NCI-H2107 (cell line): Measurements from ENCODE around the gene CELF1.
A peak's percentile ranks its signal among the peaks of the same experiment; 100 is the strongest.
"Not testable (repeated sequence)": the region's sequence is repeated elsewhere in the genome, so short reads cannot be mapped to it uniquely, and the experiment has no call there.

ENCODE experiments used
- DNase-seq: peaks from one replicate; lab custom pipeline; 2025; lab: John Stamatoyannopoulos, UW

CELF1 gene

DNA sequence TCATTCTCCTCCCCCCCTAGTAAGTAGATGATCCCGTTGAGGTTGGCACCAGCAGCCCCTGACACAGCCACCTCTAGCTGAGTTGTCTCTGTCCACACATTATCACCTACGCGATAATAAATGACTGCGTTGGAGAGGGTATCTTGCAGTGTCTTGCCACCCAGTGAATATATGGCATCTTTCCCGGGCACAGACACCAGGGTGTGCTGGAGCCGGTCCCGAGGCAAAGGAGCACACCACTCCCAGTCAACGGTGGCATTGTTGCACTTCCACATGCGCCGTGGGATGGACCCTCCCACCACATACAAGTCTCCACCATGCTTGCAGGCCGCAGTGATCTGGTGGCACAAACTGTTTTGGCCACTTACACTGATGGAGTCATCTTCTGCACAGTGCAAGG lies 20.4 kb upstream of the CELF1 start:
- no peak for DNase-seq

DNA sequence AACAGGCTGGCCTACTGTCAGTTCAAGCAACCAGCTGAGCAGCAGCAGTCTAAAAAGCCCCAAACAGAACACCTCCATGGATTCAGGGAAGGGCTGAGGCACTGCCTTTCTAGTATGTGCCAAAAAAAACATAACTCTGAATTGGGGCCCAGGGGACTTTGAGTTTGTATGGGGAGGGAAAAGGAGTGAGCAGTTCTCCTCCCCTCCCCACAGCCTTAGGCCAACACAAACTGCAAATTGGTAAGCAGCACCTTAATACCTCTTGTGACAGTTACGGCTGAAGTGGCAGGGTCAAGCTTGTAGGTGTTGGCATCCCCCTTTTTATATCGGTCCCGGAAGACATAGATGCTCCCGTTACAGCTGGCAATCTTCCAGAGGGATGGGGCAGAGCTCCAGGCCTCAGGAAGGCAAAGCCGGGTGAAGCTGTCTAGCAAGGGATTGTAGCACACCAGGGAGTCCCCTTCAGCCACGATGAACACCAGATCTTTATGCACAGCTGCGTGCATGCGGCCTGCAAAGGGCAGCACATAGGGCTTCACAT lies 19.9 kb upstream of the CELF1 start:
- DNase-seq = no peak

DNA sequence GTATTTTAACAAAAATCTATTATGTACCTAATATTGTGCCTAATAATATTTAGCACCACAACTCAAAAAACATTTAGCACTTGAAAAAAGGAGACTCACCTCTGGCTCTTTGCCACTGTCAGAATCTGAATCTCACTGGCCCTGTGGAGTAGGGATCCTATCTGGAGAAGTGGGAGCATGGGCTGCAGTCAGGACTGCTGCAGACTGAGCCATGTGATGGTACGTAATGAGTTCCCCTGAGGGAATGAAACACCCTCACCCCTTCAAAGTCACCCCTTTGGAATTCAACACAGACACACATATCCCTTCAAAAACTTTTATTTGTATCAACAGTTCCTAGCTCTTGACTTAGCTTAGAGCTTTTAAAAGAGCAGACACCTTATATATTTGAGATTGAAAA lies 19.0 kb upstream of the CELF1 start:
- no peak for DNase-seq

DNA sequence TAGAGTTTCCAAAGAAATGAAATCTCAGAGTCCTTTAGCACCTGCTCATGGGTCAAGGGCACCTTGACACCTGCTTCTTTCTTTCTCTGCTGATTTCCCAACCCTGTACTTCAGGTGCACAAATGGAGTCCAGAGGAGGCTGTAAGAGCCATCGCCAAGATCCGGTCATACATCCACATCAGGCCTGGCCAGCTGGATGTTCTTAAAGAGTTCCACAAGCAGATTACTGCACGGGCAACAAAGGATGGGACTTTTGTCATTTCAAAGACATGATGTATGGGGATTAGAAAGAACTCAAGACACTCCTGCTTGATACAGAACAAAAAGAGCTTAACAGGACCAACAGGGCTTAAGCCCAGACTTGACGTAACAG lies 18.4 kb upstream of the CELF1 start:
- no peak for DNase-seq

DNA sequence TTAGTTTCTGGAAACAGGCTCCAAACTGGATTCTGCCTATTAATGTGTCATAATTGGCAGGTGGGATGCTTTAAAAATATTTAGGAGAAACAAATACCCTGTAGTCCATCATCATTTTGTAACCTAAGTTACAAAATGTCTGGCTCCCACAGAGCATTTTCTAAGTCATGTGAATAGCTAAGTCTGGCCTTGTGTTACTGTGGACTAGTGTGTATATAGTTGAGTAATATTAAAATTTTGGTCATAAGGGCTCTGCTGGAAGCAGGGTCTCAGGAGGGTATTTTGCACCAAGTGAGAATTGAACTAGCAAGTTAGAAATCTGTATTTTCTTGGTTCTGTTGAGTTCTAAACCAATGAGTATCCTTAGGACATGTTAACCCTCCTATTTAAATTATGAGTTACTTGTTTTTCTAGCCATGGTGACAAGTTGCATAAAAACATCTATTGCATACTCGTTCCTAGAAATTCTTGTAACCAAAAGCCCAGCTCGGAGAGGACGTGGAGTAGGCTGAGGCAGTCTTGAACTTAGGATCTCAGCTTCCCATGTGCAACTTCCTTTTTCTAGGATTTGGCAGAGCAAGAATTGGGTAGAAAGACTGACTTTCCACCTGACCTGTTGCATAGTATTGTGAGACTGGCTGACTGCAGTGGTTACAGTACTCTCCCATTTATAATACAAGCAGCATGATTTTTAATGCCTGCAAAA lies 17.9 kb upstream of the CELF1 start:
- DNase-seq = no peak

DNA sequence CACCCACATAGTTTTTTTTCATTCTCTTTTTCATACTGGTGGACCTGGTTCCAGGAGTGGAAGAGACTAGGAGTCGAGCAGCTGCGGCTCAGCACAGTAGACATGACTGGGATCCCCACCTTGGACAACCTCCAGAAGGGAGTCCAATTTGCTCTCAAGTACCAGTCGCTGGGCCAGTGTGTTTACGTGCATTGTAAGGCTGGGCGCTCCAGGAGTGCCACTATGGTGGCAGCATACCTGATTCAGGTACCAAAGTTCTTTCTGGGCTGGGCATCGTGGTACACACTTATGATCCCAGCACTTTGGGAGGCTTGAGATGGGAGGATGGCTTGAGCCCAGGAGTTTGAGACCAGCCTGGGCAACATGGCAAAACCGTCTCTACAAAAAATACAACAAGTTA lies 16.7 kb upstream of the CELF1 start:
- DNase-seq = no peak

DNA sequence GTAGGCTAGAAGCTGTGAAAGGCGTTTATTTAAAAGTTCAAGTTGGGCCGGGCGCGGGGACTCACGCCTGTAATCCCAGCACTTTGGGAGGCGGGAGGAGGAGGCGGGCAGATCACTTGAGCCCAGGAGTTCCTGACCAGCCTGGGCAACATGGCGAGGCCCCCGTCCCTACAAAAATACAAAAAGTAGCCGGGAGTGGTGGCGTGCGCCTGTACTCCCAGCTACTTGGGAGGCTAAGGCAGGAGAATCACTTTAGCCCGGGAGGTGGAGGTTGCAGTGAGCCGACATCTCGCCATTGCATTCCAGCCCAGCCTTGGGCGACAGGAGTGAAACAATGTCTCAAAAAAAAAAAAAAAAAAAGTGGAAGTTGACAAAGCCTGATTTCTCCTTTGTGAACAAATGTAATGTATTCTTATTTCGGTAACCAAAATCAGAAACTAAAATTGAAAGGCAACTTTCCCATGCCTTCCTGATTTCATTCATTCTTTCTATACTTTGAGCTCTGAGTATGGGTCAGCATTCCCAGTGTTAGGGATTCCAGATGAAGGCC lies 13.3 kb upstream of the CELF1 start:
- DNase-seq = no peak

DNA sequence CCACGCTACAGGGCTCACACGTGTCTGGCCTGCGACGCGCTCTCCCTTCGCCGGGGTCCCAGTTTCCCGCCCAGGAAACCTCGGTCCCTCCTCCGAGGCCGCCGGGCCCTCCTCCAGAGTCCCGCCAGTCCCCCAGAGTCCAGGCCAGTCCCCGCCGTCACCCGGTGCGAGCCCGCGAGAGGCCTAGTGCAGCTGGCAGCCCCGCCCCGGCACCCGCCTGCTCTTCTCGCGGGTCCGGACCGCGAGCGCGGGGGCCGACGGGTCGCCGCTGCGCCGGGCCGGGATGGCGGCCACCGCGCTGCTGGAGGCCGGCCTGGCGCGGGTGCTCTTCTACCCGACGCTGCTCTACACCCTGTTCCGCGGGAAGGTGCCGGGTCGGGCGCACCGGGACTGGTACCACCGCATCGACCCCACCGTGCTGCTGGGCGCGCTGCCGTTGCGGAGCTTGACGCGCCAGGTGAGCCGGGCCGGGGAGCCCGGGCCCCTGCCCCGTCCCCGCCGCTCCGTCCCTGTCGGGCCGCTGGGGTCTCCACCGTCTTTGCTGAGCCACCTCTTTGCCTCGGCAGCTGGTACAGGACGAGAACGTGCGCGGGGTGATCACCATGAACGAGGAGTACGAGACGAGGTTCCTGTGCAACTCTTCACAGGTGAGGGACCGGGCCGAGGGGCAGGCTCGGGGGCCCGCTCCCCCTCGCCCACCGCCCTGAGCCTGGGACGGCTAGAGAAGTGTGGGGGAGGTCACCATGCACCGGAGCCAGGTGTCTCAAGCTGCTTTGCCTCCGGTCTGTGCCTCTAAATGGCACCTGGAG lies 12.6 kb upstream of the CELF1 start, which contains the start of gene PTPMT1:
PTPMT1 (plus strand) TSS at position 260 of the 809 bp plus-strand sequence; CDS start at position 284, 24 bp downstream.
- DNase-seq = peak; percentile 35

DNA sequence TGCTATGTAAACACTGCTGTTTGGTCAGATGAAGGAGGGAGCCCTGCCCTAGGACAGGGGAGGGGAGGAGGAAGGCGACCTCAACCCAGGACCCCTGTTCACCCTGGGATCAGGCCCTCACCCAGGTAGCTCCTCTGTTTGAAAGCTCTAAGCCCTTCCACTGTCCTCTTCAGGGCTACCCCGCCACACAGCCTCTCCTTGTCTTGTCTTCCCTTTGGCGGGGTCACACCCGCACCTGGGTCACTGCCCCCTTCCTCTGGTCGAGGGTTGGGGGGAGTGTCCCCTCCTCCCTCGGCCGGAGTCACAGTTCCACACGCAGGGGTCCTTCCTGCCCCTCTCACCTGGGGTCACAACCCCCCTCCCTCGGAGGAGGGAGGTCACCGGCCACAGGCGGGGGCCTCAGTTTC lies 12.0 kb upstream of the CELF1 start:
- no peak for DNase-seq

DNA sequence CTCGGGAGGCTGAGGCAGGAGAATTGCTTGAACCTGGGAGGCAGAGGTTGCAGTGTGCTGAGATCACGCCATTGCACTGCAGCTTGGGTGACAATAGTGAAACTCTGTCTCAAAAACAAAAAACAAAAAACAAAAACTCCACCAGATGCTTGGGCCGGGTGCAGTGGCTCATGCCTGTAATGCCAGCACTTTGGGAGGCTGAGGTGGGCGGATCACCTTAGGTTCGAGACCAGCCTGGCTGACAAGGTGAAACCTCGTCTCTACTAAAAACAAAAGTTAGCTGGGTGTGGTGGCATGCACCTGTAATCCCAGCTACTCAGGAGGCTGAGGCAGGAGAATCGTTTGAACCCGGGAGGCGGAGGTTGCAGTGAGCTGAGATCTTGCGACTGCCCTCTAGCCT lies 11.4 kb upstream of the CELF1 start:
- not testable (repeated sequence) for DNase-seq

DNA sequence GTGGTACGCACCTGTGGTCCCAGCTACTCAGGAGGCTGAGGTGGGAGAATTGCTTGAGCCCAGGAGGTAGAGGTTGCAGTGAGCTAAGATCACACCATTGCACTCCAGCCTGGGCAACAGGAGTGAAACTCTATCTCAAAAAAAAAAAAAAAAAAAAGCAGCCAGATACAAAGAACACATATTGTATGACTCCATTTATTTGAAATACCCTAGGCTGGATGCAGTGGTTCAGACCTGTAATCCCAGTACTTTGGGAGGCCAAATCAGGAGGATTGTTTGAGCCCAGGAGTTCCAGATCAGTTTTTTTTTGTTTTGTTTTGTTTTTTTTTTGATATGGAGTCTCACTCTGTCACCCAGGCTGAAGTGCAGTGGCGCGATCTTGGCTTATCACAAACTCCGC lies 9.5 kb upstream of the CELF1 start:
- DNase-seq = not testable (repeated sequence)

DNA sequence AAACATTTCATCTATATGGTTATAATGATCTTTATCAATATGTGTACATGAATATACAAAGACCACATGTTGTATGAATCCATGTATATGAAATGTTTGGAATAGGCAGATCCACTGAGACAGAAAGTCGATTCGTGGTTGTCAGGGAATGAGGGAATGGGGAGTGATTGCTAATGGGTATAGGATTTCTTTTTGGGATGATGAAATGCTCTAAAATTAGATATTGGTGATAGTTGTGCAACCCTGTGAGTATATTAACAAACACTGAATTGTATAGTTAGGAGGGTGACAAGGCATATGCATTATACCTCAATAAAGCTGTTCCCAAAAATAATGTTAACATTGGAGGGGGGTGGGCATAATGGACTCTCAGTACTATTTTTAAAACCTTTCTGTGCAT lies 7.5 kb upstream of the CELF1 start:
- no peak for DNase-seq

DNA sequence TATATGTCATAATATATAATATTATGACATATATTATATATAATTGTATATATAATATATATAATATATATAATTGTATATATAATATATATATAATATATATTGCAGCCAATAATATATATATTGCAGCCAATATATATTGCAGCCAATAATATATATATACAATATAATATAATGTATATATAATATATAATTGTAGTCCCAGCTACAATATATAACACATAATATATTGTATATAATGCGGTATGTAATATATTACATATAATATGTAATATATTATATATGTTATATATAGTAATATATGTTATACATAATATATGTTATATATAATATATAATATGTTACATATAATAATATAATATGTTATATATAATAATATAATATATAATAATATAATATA lies 5.8 kb upstream of the CELF1 start:
- DNase-seq = no peak

DNA sequence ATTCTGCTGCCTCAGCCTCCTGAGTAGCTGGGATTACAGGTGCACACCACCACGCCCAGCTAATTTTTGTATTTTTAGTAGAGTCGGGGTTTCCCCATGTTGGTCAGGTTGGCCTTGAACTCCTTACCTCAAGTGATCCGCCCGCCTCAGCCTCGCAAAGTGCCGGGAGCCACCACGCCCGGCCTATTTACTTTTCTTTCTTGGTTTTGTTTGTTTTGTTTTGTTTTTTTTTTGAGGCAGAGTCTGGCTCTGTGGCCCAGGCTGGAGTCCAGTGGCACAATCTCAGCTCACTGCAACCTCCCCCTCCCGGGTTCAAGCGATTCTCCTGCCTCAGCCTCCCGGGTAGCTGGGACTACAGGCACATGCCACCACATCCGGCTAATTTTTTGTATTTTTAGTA lies 4.1 kb upstream of the CELF1 start:
- DNase-seq = not testable (repeated sequence)

DNA sequence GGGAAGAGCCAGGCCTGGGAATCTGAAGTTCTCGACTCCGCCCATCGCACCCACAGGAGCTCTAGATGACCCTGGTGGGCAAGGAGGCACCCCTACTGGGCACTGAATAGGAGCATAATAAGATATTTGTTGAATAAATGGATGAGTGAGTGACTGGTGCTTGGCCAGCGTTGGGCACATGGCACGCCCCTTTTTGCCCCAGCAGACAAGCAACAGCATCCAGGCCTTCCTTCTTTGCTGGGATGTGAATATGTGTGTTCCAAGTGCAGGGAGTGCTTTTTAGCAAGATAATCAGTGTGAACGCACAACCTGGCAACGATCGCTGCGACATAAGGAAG lies 443 bp upstream of the CELF1 start:
- no peak for DNase-seq

DNA sequence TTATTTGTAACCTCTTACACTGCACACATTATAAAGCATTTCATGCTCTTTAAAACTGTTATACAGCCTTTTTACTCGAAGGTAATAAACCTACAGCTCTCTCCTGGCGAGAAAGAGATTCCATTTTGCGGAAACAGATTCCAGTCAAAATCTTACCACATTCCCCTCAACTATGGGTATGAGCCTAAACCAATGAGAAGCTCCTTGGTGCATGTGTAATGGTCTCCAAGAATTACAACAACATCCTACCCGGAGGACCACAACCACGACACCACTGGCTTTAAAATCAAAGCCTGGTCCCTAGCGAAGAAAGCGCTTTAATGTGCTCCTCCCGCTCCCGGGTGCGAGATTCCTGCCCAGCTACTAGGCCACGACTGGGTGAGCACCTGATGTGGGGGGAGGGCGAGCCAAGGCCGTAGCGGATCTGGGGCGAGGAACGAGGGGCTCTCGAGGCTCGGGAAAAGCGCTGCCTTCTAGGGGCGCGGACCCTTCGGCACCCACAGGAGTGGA lies 821 bp downstream of the CELF1 start:
- peak; percentile 12 for DNase-seq

DNA sequence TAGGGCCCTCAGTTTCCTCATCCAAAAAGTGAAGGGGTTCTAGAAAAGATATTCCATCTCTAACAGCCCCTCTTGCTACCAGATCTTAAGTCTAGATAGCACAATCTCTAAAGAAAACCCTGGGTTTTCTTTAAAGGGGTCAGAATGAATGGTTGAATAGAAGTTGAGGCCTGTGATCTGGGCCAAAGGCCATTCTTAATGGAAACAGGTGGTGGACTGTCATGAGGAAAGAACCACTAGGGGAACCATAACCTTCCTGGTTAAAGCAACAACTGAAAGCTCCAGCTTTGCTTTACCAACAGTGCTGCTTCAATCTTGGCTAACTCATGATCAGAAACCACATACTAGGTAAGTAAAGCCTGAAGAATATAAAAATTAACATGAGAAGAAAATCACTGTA lies 1.8 kb downstream of the CELF1 start:
- DNase-seq = no peak

DNA sequence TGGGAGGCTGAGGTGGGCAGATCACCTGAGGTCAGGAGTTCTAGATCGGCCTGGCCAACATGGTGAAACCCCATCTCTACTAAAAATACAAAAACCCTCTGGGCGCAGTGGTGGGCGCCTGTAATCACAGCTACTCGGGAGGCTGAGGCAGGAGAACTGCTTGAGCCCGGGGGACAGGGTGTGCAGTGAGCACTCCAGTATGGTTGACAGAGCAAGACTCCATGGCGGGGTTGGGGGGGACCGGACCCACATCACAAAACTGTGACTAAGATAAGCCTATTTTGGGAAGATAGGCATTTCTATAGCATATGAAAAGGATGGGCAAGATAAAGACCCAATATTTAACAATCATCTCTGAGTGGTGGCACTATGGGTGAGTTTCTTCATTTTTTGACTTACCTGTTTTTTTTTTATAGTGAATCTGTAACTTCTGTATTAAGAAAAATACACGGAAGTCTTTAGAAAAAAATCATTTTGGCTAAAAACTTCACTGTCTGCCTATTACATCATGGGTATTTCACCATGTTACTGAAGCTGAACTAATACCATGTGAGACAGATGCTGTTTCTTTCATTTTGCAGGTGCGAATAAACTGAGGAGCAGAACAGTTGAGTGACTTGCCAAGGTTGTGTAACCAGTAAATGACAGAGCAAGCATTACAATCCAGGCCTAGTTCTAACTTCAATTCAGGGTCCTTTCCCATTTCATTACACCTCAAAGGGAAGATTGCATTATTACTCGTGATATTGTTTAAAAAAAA lies 2.5 kb downstream of the CELF1 start:
- no peak for DNase-seq

DNA sequence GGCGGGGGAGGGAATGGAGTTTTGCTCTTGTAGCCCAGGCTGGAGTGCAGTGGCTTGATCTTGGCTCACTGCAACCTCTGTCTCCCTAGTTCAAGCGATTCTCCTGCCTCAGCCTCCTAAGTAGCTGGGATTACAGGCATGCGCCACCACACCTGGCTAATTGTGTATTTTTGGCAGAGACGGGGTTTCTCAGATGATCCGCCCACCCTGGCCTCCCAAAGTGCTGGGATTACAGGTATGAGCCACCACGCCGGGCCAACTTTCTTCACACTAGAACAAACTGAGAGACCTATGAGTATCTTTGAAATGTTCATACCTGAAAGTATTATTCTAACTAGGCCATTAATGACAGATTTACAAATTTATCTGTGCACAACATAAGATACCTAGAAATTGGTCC lies 6.7 kb downstream of the CELF1 start:
- not testable (repeated sequence) for DNase-seq

DNA sequence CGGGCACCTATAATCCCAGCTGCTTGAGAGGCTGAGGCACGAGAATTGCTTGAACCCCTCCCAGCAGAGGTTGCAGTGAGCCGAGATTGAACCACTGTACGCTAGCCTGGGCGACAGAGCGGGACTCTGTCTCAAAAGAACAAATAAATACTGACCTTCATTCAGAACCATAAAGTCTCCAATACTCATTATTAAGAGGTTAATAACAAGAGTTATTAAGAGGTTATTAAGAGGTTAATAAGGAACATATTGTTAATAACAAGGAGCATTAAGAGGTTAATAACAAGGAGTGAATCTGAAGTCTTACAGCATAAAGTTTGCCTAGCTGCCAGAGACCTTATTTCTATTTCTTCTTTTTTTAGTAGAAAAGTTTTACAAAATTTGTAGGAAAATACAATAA lies 7.6 kb downstream of the CELF1 start:
- no peak for DNase-seq

DNA sequence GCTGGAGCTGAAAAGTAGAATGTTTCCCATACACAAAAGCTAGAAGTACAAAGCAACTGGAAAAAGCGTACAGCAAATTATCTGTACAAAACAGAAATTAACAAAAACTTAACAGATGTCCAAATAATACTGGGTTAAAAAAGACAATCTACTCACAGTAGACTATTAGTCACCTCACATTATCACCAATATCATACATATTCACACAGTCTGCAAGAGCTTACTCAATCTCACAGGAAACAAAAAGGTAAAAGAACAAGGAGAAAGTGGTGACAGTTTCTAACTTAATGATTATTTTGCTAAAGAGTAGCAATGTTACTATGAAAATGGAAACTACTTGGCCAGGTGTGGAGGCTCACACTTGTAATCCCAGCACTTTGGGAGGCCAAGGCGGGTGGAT lies 11.9 kb downstream of the CELF1 start:
- no peak for DNase-seq

DNA sequence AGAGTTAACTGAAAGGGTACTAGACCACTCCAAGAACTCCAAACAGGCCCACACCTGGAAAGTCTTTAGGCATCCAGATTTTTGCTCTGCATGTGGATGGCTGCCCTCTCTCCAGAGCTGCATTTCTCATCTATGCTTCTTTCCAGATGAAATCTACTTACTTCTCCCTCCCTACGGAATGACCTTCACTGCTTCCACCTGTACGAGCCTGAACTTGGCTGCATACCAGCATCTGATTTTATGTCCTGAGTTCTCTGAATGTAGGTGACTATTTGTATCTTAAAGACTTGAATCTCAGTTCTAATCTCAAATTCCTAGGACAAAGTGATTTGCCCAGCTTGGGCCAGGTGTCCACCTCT lies 13.3 kb downstream of the CELF1 start:
- no peak for DNase-seq
